HUES64 (cell line): ENCODE data around the gene DCBLD1.

Experiments used
- H3K27ac ChIP-seq: 2 replicates; pipeline ENCODE4 v1.7.0; 2013; ENCODE audit warnings: low read depth, low read length, inconsistent platforms
- H3K27me3 ChIP-seq: 2 replicates; pipeline ENCODE4 v1.6.1; 2013; ENCODE audit warnings: mild to moderate bottlenecking, low read length; ENCODE audit not compliant: insufficient read depth
- H3K36me3 ChIP-seq: 2 replicates; pipeline ENCODE4 v1.6.1; 2013; ENCODE audit warnings: mild to moderate bottlenecking, low read length; ENCODE audit not compliant: insufficient read depth
- H3K4me1 ChIP-seq: 2 replicates; pipeline ENCODE4 v1.6.1; 2013; ENCODE audit warnings: mild to moderate bottlenecking, low read length, moderate library complexity; ENCODE audit not compliant: insufficient read depth
- H3K4me3 ChIP-seq: 2 replicates; pipeline ENCODE4 v1.5.1; 2013; ENCODE audit warnings: mild to moderate bottlenecking, low read length, moderate library complexity
- H3K9ac ChIP-seq: 2 replicates; pipeline ENCODE4 v1.6.1; 2013; ENCODE audit warnings: mild to moderate bottlenecking, low read depth, low read length
- H3K9me3 ChIP-seq: 2 replicates; pipeline ENCODE4 v1.6.1; 2013; ENCODE audit warnings: low read depth, low read length; ENCODE audit not compliant: insufficient read depth
- WGBS: fragments of 150-250, 120-280 bp; methylation state at CpG from one replicate; pipeline ENCODE4 v1.1.7; 2013; ENCODE audit warnings: missing lambda C conversion rate; 5-methylcytosine and 5-hydroxymethylcytosine counted together

DCBLD1 gene

DNA sequence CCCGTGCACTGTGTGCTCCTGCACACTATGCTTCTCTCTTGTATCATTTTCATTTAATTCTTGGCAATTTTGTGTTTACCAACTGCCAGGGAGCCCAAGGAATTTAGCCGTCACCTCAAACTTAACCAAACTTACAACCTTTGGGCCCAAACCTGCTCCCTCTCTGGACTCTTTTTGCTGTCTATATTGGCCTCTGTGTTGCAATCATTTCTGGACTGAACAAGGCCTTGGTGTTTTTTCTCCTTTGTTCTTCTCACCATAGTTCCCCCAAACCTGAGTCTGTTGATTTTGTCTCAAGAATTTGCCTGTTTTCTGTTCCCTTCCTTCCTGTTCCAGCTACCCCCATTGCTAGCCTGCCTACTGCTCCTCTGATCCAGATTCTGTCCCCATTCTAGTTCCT is 19.2 kb downstream of the DCBLD1 start:
- Histone ChIP-seq H3K9me3 (no peaks in the 10 kb centered on the region), H3K9ac (no peak overlapping the region), H3K4me3 (no peak overlapping the region), H3K4me1 (no peaks in the 10 kb centered on the region), H3K27me3 (no peaks in the 10 kb centered on the region), H3K27ac (no peak overlapping the region), H3K36me3 (0 out of 2 replicates have a peak, but pooled peaks cover 4% of the 10 kb centered on the region)
- 74% methylated on average over 2 of the region's 2 CpGs for WGBS

DNA sequence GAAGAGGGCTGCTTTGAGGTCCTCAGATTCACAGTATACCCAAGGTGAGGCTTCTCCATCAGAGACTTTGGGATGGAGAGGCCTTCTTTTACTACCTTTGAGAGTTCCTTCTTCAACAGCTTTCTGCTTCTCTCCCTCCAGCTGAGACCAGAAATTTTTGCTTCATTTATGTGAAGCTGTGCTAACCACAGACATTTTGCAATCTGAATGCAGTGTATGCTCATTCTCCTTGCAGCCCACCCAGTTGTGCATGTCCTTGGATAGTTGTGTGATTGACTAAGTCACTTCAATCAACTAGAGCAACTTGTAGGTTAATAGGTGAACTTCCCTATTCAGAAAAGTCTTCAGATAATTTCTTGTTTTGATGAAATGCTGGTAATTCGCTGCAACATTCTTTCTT is 20.1 kb downstream of the DCBLD1 start:
- Histone ChIP-seq H3K36me3 (0 out of 2 replicates have a peak, but pooled peaks cover 4% of the 10 kb centered on the region), H3K9ac (no peak overlapping the region), H3K9me3 (no peaks in the 10 kb centered on the region), H3K4me1 (0 out of 2 replicates have a peak, but pooled peaks cover under 1% of the 10 kb centered on the region), H3K27me3 (no peaks in the 10 kb centered on the region), H3K27ac (no peak overlapping the region), H3K4me3 (no peak overlapping the region)
- WGBS = no CpG with 5 or more reads among the region's 1 CpG

DNA sequence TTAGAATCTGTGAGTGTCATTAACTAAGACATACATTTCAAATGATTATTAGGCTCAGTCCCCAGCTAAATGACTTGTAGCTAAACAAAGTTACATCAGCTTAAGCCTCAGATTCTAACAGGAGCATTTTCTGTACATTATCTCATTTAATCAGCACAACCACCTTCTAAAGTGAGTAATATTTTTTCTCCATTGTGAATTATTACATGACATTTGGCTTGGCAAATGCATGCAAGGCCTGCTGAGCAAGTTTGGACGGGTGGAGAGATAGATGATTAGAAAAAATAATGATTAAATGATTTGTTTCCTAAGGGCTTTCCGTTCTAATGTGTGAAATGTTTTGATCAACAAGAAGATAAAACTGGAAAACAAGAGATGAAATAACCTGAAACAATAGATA is 20.7 kb downstream of the DCBLD1 start:
- H3K36me3 ChIP-seq = 0 out of 2 replicates have a peak, but pooled peaks cover 4% of the 10 kb centered on the region
- 0 out of 2 replicates have a peak, but pooled peaks cover 3% of the 10 kb centered on the region for H3K4me1 ChIP-seq
- no peaks in the 10 kb centered on the region for H3K9me3 ChIP-seq
- H3K27me3 ChIP-seq = no peaks in the 10 kb centered on the region
- no peak overlapping the region for H3K9ac ChIP-seq
- no peak overlapping the region for H3K4me3 ChIP-seq
- WGBS = 87% methylated on average over 2 of the region's 2 CpGs
- no peak overlapping the region for H3K27ac ChIP-seq

DNA sequence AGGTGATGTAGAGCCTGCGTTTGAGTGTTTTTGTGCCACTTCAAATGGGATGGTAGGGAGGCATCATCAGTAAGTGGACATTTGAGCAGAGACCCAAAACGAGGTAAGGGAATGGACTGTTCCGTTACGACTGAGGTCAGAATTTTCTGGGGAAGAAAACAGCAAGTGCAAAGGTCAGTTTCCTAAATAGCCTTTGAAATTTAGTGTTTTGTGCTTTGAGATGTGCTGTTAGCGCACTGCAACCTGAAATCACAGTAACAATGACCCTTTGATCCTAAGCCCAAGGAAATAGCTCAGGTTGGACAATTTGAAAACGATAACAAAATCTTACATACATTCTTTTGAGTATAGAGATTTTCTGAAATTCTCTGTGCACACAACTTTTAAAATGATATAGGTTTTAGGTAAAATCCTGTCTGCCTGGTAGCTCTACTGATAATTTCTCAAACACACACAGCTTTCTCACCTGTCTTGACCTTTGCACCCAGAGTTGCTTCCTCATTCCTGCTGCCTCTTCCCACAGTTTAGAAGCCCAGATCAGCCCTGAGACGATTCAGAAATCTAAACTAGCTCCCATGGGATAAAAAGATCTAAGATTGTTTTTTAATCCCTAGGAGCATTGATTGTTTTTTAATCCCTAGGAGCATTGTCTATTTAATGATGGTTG is 22.1 kb downstream of the DCBLD1 start:
- WGBS = 95% methylated on average over 6 of the region's 7 CpGs
- 0 out of 2 replicates have a peak, but pooled peaks cover 3% of the 10 kb centered on the region for H3K4me1 ChIP-seq
- 0 out of 2 replicates have a peak, but pooled peaks cover 4% of the 10 kb centered on the region for H3K36me3 ChIP-seq

DNA sequence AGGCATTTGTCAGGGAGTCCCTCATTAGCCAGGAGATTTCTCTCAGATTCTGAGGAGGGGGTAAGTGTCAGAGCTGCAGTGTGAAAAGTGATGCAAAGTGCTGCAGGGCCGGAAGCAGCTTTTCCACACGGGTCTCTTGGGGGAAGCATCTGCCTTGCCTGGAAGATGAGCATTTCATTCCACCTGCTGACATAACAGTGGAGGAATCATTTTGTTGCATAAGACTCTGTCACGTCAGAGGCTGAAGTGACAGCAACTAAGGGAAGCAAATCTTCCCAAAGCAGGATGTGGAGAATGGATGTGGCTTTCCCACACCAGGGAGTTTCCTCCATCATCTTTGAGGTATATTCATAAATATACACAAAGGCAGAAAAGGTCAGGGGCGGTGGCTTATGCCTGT is 22.8 kb downstream of the DCBLD1 start:
- Histone ChIP-seq H3K36me3 (0 out of 2 replicates have a peak, but pooled peaks cover 4% of the 10 kb centered on the region), H3K4me3 (no peak overlapping the region), H3K9me3 (no peaks in the 10 kb centered on the region), H3K27me3 (no peaks in the 10 kb centered on the region), H3K27ac (no peak overlapping the region), H3K9ac (no peak overlapping the region), H3K4me1 (0 out of 2 replicates have a peak, but pooled peaks cover 3% of the 10 kb centered on the region)
- WGBS = 94% methylated on average over 4 of the region's 4 CpGs

More for the DNA sequence above, 22.1 kb downstream of the DCBLD1 start:
- Histone ChIP-seq H3K9ac (no peak overlapping the region), H3K27ac (no peak overlapping the region), H3K9me3 (no peaks in the 10 kb centered on the region), H3K27me3 (no peaks in the 10 kb centered on the region), H3K4me3 (no peak overlapping the region)

DNA sequence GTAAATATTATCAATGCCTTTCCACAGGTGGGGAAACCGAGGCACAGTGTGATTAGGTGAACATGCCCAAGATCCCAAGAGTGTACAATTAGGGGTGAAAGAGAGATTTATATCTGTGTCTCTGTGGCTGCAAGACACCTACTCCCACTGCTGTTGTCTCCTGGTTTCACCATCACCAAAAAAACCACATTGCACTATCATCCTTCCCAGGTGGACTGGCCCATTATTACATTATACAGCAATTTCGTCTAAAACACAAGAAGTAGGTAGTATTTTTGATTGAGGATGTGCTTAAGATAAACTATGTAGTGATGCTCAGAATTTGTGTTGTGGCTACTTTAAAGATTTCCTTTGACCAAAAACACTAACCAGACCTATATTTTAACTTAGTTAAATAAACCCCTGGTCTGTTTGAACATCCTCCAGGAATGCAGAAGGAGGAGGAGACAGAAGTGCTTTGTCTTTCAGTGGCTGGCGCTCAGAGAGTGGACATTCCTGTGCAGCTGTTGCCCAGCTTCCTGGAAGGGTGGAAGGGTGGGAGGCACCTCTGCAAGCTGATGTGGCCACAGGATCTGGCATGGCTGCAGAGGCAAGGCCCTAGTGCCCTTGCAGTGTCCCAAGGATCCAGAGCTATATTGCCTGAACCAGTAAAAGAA is 23.8 kb downstream of the DCBLD1 start:
- Histone ChIP-seq H3K27me3 (no peaks in the 10 kb centered on the region), H3K36me3 (0 out of 2 replicates have a peak, but pooled peaks cover 4% of the 10 kb centered on the region), H3K9me3 (no peaks in the 10 kb centered on the region), H3K27ac (no peak overlapping the region), H3K4me1 (0 out of 2 replicates have a peak, but pooled peaks cover 3% of the 10 kb centered on the region), H3K9ac (no peak overlapping the region), H3K4me3 (no peak overlapping the region)
- WGBS = 97% methylated on average over 2 of the region's 3 CpGs

DNA sequence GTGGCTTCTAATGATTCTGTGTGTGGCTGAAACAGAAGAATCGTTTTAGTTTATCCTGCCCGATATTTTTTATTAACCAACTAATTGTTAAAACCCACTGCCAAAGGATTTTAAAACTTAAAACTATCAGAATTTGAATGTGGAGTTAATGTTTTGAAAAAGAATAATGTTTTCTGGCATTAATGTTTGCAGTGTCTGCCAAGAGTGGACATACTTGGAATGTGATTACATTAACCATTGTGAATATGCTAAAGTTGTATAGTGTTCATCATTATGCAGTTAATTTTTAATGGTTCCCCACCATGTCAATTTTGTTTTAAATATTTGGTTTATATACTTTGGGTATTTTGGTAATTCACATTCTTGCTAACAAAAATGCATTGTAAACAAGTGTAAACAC is 24.4 kb downstream of the DCBLD1 start:
- Histone ChIP-seq H3K4me3 (no peak overlapping the region), H3K27ac (no peak overlapping the region), H3K9me3 (no peaks in the 10 kb centered on the region), H3K4me1 (0 out of 2 replicates have a peak, but pooled peaks cover 3% of the 10 kb centered on the region), H3K9ac (no peak overlapping the region), H3K36me3 (0 out of 2 replicates have a peak, but pooled peaks cover 4% of the 10 kb centered on the region), H3K27me3 (no peaks in the 10 kb centered on the region)
- whole genome bisulfite sequencing = no CpG with 5 or more reads among the region's 2 CpGs

DNA sequence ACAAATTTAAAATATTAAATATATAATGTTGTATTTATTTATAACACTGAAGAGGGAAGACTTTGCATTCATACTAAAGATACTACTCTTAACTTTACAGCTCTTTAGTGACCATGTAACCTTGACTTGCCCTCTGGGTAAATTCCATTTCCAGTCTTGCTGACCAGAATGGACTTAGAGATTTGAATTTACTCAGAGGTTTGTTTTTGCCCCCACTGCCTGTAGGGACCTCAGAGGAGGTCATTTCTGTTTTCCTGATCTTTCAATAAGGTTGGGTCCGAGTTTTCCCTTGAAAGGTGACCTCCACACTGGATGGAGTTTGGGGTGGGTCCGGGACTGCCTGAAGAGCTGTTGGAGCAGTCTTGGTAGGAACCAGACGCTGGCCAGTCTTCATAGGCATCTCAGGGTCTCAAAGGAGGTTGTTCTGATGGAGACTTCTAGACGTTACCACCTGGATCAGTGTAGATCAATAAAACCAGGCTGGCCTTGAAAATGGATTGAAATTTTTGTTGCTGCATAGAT is 26.0 kb downstream of the DCBLD1 start:
- 93% methylated on average over 4 of the region's 4 CpGs for WGBS
- no peak overlapping the region for H3K4me3 ChIP-seq

DNA sequence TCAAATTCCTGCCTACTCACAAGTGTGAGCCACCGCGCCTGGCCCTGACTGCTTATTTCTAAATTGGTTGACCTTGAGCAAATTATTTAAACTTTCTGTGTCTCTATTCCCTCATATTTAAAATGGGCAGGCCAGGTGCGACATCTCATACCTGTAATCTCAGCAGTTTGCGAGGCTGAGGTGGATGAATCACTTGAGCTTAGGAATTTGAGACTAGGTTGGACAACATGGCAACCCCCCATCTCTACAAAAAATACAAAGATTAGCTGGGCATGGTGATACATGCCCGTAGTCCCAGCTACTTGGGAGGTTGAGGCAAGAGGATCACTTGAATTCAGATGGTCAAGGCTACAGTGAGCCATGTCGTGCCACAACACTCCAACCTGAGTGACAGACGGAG is 26.5 kb downstream of the DCBLD1 start:
- peaks cover 3% of the 10 kb centered on the region; the same call in 1 of the 2 replicates for H3K4me1 ChIP-seq
- H3K9me3 ChIP-seq = no peaks in the 10 kb centered on the region
- no peak overlapping the region for H3K9ac ChIP-seq
- 93% methylated on average over 7 of the region's 7 CpGs for WGBS
- H3K36me3 ChIP-seq = 0 out of 2 replicates have a peak, but pooled peaks cover under 1% of the 10 kb centered on the region
- no peak overlapping the region for H3K4me3 ChIP-seq
- H3K27ac ChIP-seq = no peak overlapping the region
- H3K27me3 ChIP-seq = no peaks in the 10 kb centered on the region

More for the DNA sequence above, 26.0 kb downstream of the DCBLD1 start:
- Histone ChIP-seq H3K27me3 (no peaks in the 10 kb centered on the region), H3K4me1 (peaks cover 3% of the 10 kb centered on the region; the same call in 1 of the 2 replicates), H3K9ac (no peak overlapping the region), H3K36me3 (0 out of 2 replicates have a peak, but pooled peaks cover 4% of the 10 kb centered on the region), H3K9me3 (no peaks in the 10 kb centered on the region), H3K27ac (no peak overlapping the region)

DNA sequence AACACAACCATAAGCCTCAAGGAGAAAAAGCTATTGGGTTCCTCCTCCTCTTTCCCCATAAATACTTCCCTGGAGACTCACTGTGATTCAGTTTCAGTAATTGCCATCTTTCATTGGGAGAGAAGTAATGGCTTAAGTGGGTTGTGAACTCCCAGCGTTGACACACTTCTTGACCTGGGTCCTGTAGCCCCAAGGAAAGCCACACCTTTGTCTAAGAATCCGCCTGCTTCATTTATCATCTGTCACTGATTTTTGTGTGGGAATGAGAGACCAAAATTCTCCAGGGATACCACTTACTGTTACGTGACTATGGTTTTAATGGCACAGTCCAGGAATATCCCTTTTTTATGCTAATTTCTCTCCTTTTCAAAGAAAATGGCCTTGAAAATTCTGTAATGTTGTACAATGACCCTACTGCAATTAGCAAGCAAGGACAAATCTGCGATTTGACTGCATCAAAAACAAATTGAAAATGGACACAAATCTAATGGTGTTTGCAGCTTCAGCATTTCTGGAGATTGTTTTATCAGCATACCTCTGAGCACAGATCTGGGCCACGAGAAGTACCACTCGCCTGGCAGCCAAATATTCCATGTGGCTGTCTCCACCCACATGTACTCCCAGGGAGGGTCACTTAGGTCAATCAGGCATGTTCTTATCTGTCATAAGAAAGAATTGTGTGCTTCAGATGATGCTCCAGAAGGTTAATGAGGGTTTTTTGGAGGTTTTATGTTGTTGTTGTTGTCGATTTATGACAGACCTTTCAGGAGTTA is 29.8 kb downstream of the DCBLD1 start:
- Histone ChIP-seq H3K27ac (no peak overlapping the region), H3K36me3 (no peaks in the 10 kb centered on the region), H3K9ac (no peak overlapping the region), H3K4me1 (peaks cover 3% of the 10 kb centered on the region; the same call in 1 of the 2 replicates), H3K9me3 (no peaks in the 10 kb centered on the region), H3K4me3 (no peak overlapping the region), H3K27me3 (no peaks in the 10 kb centered on the region)
- 95% methylated on average over 7 of the region's 7 CpGs for WGBS
